GM12864 (cell line): ENCODE results near the gene EMD.

Source experiments
- DNase-seq: peaks from one replicate; pipeline ENCODE4 v3.0.0-alpha.2; 2011; ENCODE audit warnings: low read depth
- H3K4me3 ChIP-seq: 2 replicates; pipeline ENCODE4 v1.5.1; 2011; ENCODE audit warnings: mild to moderate bottlenecking, low read depth, low read length, control low read depth
- CTCF ChIP-seq: IDR thresholded peaks from 2 replicates; pipeline ENCODE4 v1.5.1; 2011; ENCODE audit warnings: low read depth, mild to moderate bottlenecking, moderate library complexity, low read length, control low read depth, inconsistent platforms; ENCODE audit errors: missing control alignments

Gene EMD

GRCh38 chrX:154409222-154409871, 30.3 kb downstream of the EMD start, which contains the start of gene DNASE1L1:
DNASE1L1 (minus strand) TSS chrX:154409254; CDS start chrX:154405568, 3,686 bp downstream.
- no peak for TF ChIP-seq CTCF
- DNase-seq: no peak
- peak within 1 kb of the TSS; percentile 61 for H3K4me3 ChIP-seq

- peak overlapping the region; percentile 89 for H3K4me3 ChIP-seq
- DNase-seq: no peak
- TF ChIP-seq CTCF: no peak
These were observed 32.9 kb downstream of the EMD start for GRCh38 chrX:154411981-154412340.

GRCh38 chrX:154412468-154412867, 33.4 kb downstream of the EMD start:
- no peak for DNase-seq
- no peak for TF ChIP-seq CTCF

DNA sequence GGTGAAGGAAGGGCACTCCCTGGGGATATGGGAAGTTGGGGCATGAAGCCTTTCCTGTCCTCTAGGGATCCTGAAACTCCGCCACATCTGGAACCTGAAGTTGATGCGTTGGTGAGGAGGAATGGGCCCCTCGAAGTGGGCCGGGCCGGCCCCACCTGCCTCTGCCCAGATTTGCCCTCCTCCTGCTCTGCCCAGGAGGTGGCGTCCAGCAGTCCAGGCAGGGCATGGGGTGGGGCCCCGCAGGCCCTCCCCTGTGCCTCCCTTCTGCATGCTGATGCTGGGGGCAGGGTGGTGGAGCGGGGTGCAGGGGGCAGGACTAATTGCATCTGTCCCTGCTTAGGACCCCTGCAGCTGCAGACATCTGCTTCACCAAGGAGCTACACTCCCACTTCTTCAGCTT, 34.0 kb downstream of the EMD start:
- DNase-seq: no peak
- no peak for TF ChIP-seq CTCF
- no peak overlapping the region for H3K4me3 ChIP-seq

More at GRCh38 chrX:154412468-154412867, 33.4 kb downstream of the EMD start:
- peak overlapping the region; percentile 89 for H3K4me3 ChIP-seq

DNA sequence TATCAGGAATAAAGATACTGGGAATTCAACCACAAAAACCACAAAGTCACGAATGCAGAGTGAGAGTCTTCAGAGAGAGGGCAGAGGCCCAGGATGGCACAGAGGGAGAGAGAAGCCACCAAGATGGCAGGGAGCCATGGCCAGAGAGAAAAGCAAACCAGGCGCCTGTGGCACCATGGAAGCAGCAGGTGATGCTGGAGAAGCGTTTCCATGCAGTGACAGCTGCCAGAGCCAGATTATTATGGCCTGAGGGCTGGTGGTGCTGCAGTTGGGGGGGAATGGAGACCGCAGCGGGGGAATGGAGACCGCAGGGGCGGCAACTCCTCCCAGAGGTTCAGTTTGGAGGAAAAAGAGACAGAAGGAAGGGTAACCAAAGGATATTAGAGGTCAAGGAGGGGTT, 38.1 kb downstream of the EMD start:
- H3K4me3 ChIP-seq: no peak overlapping the region
- DNase-seq: no peak
- no peak for TF ChIP-seq CTCF

DNA sequence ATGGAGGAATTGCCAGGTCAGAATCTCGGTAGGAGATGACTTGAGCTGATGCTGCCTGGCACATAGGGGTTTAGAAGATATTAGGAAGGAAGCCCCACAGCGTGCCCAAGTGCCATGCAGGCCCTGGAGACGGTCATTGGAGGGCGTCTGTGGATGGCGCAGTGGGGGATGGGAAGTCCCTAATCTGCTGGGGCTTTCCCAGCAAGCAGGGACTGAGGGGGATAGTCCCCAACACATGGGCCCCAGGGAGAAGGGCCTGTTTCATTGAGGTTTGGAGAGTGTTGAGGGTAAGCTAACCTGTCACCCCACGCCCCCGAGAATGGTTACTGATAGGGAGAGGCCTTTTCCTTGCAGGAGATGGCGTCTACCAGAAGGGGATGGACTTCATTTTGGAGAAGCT, 40.1 kb downstream of the EMD start:
- no peak for TF ChIP-seq CTCF
- no peak for DNase-seq
- H3K4me3 ChIP-seq: no peak overlapping the region
